PC-9 (cell line): Measurements from ENCODE around the gene ZNF672. TPM values are rescaled to one million over a fixed set of nuclear protein-coding genes. Genes with fewer than 3 reads are reported as not detected.

Experiments used
- BruUV-seq: library from RNA; stranded (reverse); fragments of 400-500 nt; replicated peaks from 2 replicates; lab custom pipeline; 2021; lab: Mats Ljungman, UMichigan
- CTCF ChIA-PET: fragments of 300-600 bp; sonication (Branson Sonifier 250); formaldehyde crosslinking; loops from one replicate; lab custom pipeline; 2022; ENCODE audit warnings: antibody characterized with exemption; lab: Charles Lee
- POLR2A ChIA-PET: fragments of 300-600 bp; sonication (Branson Sonifier 250); formaldehyde crosslinking; loops from one replicate; lab custom pipeline; 2022; ENCODE audit warnings: antibody characterized with exemption; ENCODE audit not compliant: unreplicated experiment; lab: Charles Lee
- DNase-seq, 2 experiments: peaks; one replicate each; pipeline versions ENCODE4 v3.0.0 to v3.0.0-alpha.2; 2015 to 2022; ENCODE audit warnings: mixed read lengths in 1 of 2
- H2AFZ ChIP-seq: fragments of 200-600 bp; sonication (generic); 2 replicates; pipeline ENCODE4 v1.8.1; 2017; ENCODE audit warnings: antibody characterized with exemption
- H3F3A ChIP-seq: fragments of 200-600 bp; sonication (generic); 2 replicates; pipeline ENCODE4 v1.8.1; 2017; ENCODE audit warnings: antibody characterized with exemption, mild to moderate bottlenecking, low read depth; ENCODE audit not compliant: insufficient read depth
- H3K27ac ChIP-seq: fragments of 200-600 bp; sonication (generic); 2 replicates; pipeline ENCODE4 v1.6.1; 2016; ENCODE audit warnings: mixed run types
- H3K27me3 ChIP-seq: fragments of 200-600 bp; sonication (generic); 2 replicates; pipeline ENCODE4 v1.6.1; 2016; ENCODE audit warnings: low read depth, mixed run types; ENCODE audit not compliant: insufficient read depth
- H3K36me3 ChIP-seq: fragments of 200-600 bp; sonication (generic); 2 replicates; pipeline ENCODE4 v1.6.1; 2016; ENCODE audit warnings: low read depth, mixed run types
- H3K4me1 ChIP-seq: fragments of 200-600 bp; sonication (generic); replicated peaks from 2 replicates; pipeline ENCODE4 v1.6.1; 2016; ENCODE audit warnings: mixed run types; ENCODE audit not compliant: insufficient read depth
- H3K4me2 ChIP-seq: fragments of 200-600 bp; sonication (generic); 2 replicates; pipeline ENCODE4 v1.6.1; 2017; ENCODE audit warnings: mixed run types
- H3K4me3 ChIP-seq: fragments of 200-600 bp; sonication (generic); 2 replicates; pipeline ENCODE4 v1.6.1; 2016; ENCODE audit warnings: mixed run types
- H3K79me2 ChIP-seq: fragments of 200-600 bp; sonication (generic); 2 replicates; pipeline ENCODE4 v1.6.1; 2017; ENCODE audit warnings: low read depth, mixed run types
- H3K9me2 ChIP-seq: fragments of 200-600 bp; sonication (generic); 2 replicates; pipeline ENCODE4 v1.8.1; 2017; ENCODE audit warnings: mild to moderate bottlenecking; ENCODE audit not compliant: insufficient read depth
- H3K9me3 ChIP-seq: fragments of 200-600 bp; sonication (generic); 2 replicates; pipeline ENCODE4 v1.8.1; 2016; ENCODE audit warnings: low read depth; ENCODE audit not compliant: insufficient read depth
- H4K20me1 ChIP-seq: fragments of 200-600 bp; sonication (generic); 2 replicates; pipeline ENCODE4 v1.8.1; 2017; ENCODE audit not compliant: insufficient read depth
- EZH2 ChIP-seq: fragments of 200-600 bp; sonication (generic); IDR thresholded peaks from 2 replicates; pipeline ENCODE4 v1.8.0; 2017; ENCODE audit warnings: antibody characterized with exemption, low read depth
- intact Hi-C: fragments of 100-400 bp; cut with micrococcal nuclease; formaldehyde crosslinking; loops from one replicate; pipeline ENCODE4 v1.10.0; 2022; ENCODE audit not compliant: unreplicated experiment
- total RNA-seq: library from RNA; stranded (reverse); gene quantifications from 2 replicates; pipeline ENCODE4 v1.2.3, GENCODE V29; 2021
- TF ChIP-seq, protein P1 (sequence below): fragments of 200-600 bp; sonication (generic); conservative IDR thresholded peaks from 2 replicates; pipeline ENCODE4 v1.6.1; 2017; ENCODE audit warnings: mixed run types, antibody characterized with exemption, mild to moderate bottlenecking, moderate library complexity

The ZNF672 gene
- total RNA-seq, 1 experiment from 2014 or later = 24.7 TPM

- H3K27ac ChIP-seq = no peak overlapping the region
- H2AFZ ChIP-seq = no peak overlapping the region
- ChIA-PET CTCF (no interaction called here), POLR2A (no interaction called here)
- H3K79me2 ChIP-seq = no peaks in the 10 kb centered on the region
- no peaks in the 10 kb centered on the region for H3K27me3 ChIP-seq
- peaks cover 3% of the 10 kb centered on the region; the same call in 1 of the 2 replicates for H3F3A ChIP-seq
- H4K20me1 ChIP-seq = no peaks in the 10 kb centered on the region
- H3K4me2 ChIP-seq = no peak overlapping the region
- no peaks in the 10 kb centered on the region for H3K36me3 ChIP-seq
- BruUV-seq = no TSS peak
- no peak overlapping the region for H3K4me3 ChIP-seq
- peaks cover 4% of the 10 kb centered on the region; the same call in 1 of the 2 replicates for H3K4me1 ChIP-seq
- no peaks in the 10 kb centered on the region for H3K9me3 ChIP-seq
- DNase-seq = no peak
- TF ChIP-seq, protein P1, sequence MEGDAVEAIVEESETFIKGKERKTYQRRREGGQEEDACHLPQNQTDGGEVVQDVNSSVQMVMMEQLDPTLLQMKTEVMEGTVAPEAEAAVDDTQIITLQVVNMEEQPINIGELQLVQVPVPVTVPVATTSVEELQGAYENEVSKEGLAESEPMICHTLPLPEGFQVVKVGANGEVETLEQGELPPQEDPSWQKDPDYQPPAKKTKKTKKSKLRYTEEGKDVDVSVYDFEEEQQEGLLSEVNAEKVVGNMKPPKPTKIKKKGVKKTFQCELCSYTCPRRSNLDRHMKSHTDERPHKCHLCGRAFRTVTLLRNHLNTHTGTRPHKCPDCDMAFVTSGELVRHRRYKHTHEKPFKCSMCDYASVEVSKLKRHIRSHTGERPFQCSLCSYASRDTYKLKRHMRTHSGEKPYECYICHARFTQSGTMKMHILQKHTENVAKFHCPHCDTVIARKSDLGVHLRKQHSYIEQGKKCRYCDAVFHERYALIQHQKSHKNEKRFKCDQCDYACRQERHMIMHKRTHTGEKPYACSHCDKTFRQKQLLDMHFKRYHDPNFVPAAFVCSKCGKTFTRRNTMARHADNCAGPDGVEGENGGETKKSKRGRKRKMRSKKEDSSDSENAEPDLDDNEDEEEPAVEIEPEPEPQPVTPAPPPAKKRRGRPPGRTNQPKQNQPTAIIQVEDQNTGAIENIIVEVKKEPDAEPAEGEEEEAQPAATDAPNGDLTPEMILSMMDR = no peak
- no peak for TF ChIP-seq EZH2
- intact Hi-C loops = no loop called here
- H3K9me2 ChIP-seq = no peaks in the 10 kb centered on the region
Measured at GRCh38 chr1:248834343-248834940, 3.6 kb upstream of the ZNF672 start.

DNA sequence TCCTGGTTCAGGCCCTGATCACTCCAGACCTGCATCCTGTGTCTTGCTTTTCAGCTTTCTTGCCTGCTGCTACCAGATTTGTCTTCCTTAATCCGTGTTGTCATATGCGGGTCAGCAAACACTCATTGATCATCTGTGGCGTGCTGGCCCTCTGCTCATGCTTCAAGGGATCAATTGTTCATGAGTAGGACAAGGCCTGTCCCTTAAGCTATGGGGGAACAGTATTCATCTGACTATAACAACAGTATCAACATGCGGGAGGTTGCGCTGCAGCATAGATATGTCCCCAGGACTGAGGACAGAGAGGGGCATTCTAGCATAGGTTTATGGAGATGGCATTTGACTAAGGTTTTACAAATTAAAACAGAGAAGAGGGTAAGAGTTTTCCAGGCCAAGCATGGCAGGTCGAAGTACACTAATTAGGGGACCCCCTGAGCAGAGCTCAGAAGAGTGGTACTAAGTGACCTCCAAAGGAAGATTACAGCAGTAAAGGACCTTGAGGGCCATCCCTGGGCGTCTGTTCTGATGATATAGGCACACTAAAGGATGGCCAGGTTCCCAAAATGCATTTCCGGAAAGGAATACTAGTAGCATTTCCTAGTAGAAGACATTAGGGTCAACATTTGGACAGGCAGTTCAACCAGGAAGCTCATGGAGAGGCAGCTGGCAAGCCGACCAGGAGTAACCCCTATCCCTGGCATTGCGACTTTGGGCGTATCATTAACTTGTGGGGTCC, 811 bp upstream of the ZNF672 start:
- H4K20me1 ChIP-seq = no peaks in the 10 kb centered on the region
- H3F3A ChIP-seq = peaks cover 3% of the 10 kb centered on the region; the same call in 1 of the 2 replicates
- no peaks in the 10 kb centered on the region for H3K36me3 ChIP-seq
- ChIA-PET CTCF (interaction anchor here (1.0 kb wide), 1 partner anchor 12 kb away, joined by 14 read pairs; the partner anchor contains the start of gene SH3BP5L), POLR2A (interaction anchor here (0.5 to 1.7 kb wide), 5 partner anchors 9 to 22 kb away, joined by 3 to 53 read pairs (median 14); partner anchors contain the start of genes SH3BP5L and ZNF692)
- H3K9me3 ChIP-seq = no peaks in the 10 kb centered on the region
- peaks cover 11% of the 10 kb centered on the region; the same call in 1 of the 2 replicates for H3K4me1 ChIP-seq
- TF ChIP-seq, protein P1 = no peak
- TF ChIP-seq EZH2 = no peak
- no peaks in the 10 kb centered on the region for H3K27me3 ChIP-seq
- peaks cover 20% of the 10 kb centered on the region for H3K79me2 ChIP-seq
- peak overlapping the region; percentile 91 for H3K4me2 ChIP-seq
- 0 out of 2 replicates have a peak overlapping the region, but pooled peaks have one; percentile 23 for H3K27ac ChIP-seq
- H3K9me2 ChIP-seq = no peaks in the 10 kb centered on the region
- no peak for DNase-seq
- BruUV-seq = TSS peak; percentile 83
- peak overlapping the region; percentile 83 for H3K4me3 ChIP-seq
- intact Hi-C loops = no loop called here
- peak overlapping the region; percentile 89 for H2AFZ ChIP-seq

DNA sequence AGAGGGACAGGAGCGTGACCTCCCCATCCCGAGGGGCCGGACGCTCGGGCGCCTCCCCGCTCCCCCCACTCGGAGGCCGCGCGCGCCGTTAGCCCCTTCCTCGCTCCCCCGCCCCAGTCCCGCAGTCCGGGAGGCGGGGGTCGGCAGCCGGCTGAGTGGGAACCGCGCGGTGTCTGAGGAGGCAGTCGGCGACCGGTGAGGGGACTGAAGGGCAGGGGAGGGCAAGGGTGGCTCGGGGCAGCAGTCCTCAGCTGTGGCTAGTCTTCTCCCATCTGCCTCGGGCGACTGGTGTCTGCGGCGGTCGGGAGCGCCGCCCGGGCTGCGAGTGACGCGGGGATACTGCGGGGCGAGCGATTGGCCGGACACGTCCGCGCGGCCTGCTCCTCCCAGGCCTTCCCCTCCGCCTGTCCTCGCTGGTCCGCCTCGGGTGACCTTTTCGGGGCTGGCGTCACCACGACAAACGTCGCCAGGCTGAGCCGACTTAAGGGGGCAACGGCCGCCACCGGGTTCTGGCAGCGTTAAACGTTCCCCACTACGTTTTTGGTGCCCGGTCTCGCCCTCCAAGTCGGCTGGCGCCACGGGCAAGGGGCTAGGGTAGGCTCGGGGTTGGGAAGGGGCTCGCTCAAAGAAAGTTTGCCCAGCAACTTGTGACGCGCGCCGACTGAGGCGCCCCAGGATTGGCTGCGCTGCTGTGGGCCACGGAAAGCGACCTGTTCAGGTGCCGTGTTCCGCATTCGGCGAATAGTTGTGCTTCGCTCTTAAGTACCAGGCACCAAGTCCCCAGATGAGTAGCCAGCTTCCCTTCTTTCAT, 538 bp downstream of the ZNF672 start:
- peak overlapping the region; percentile 93 for H2AFZ ChIP-seq
- peak; percentile 80 to 87 for DNase-seq
- no peaks in the 10 kb centered on the region for H4K20me1 ChIP-seq
- no peak for TF ChIP-seq EZH2
- TF ChIP-seq, protein P1 = no peak
- no TSS peak for BruUV-seq
- intact Hi-C loops = loop anchor here (1.0 to 2.0 kb wide), 4 partner anchors 12 to 68 kb away; partner anchors contain the start of gene PGBD2
- peak overlapping the region; percentile 95 for H3K4me2 ChIP-seq
- H3F3A ChIP-seq = peaks cover 3% of the 10 kb centered on the region; the same call in 1 of the 2 replicates
- CTCF ChIA-PET = interaction anchor here (0.7 to 1.0 kb wide), 2 partner anchors 13 to 20 kb away, joined by 14 to 17 read pairs; partner anchors contain the start of genes SH3BP5L and ZNF692
- POLR2A ChIA-PET = interaction anchor here (0.5 to 1.7 kb wide), 6 partner anchors 13 to 138 kb away, joined by 3 to 53 read pairs (median 5); partner anchors contain the start of genes SH3BP5L and ZNF692
- H3K4me1 ChIP-seq = peaks cover 11% of the 10 kb centered on the region; the same call in 1 of the 2 replicates
- H3K27ac ChIP-seq = peak overlapping the region; percentile 88
- peaks cover 20% of the 10 kb centered on the region for H3K79me2 ChIP-seq
- no peaks in the 10 kb centered on the region for H3K27me3 ChIP-seq
- peak overlapping the region; percentile 83 for H3K4me3 ChIP-seq
- H3K36me3 ChIP-seq = no peaks in the 10 kb centered on the region
- H3K9me3 ChIP-seq = no peaks in the 10 kb centered on the region
- no peaks in the 10 kb centered on the region for H3K9me2 ChIP-seq
